PC-9 (cell line): ENCODE data around the gene PCSK9.

ENCODE experiments used
- CTCF ChIP-seq: fragments of 200-600 bp; sonication (generic); conservative IDR thresholded peaks from 2 replicates; pipeline ENCODE4 v1.6.1; 2017; ENCODE audit warnings: mixed run types, antibody characterized with exemption, mild to moderate bottlenecking, moderate library complexity
- EZH2 ChIP-seq: fragments of 200-600 bp; sonication (generic); IDR thresholded peaks from 2 replicates; pipeline ENCODE4 v1.8.0; 2017; ENCODE audit warnings: antibody characterized with exemption, low read depth

GRCh38 chr1:55078470-55078869, 39.1 kb downstream of the PCSK9 start:
- TF ChIP-seq CTCF (no peak), EZH2 (no peak)
